Measurements from ENCODE around the gene EXD3. TPM values are rescaled to one million over a fixed set of nuclear protein-coding genes. Genes with fewer than 3 reads are reported as not detected.
A peak's percentile ranks its signal among the peaks of the same experiment; 100 is the strongest.
"Not testable (repeated sequence)": the region's sequence is repeated elsewhere in the genome, so short reads cannot be mapped to it uniquely, and the experiment has no call there.

EXD3 gene
- total RNA-seq = 9.0 TPM
- 10 to 100 TPM in 6 of 8 donors, 1 to 10 TPM in 2; 7.4 to 19.0 (median 11.8) TPM for polyA plus RNA-seq (ENCODE audit: insufficient read depth in 1 of 8, insufficient read length in 8 of 8, low replicate concordance in 1 of 8)
- long read RNA-seq, donor 1, partial matches to known transcripts = 0 of 1 reads
- long read RNA-seq, donor 1, other reads (novel, unspliced or antisense) = 0 of 1 reads
- long read RNA-seq, donor 2 = 0 reads
- long read RNA-seq, donor 3 = 0 reads
- long read RNA-seq, donor 4, partial matches to known transcripts = 0 of 2 reads
- long read RNA-seq, donor 4, other reads (novel, unspliced or antisense) = 0 of 2 reads
- long read RNA-seq, donor 5, partial matches to known transcripts = 0 of 1 reads
- long read RNA-seq, donor 5, other reads (novel, unspliced or antisense) = 0 of 1 reads
- long read RNA-seq, donor 6 = 0 reads
- long read RNA-seq, donor 7, partial matches to known transcripts = 0 of 1 reads
- long read RNA-seq, donor 7, other reads (novel, unspliced or antisense) = 0 of 1 reads
- long read RNA-seq, donor 8, partial matches to known transcripts = 0 of 1 reads
- long read RNA-seq, donor 8, other reads (novel, unspliced or antisense) = 0 of 1 reads
- long read RNA-seq, donor 9, partial matches to known transcripts = 0 of 3 reads
- long read RNA-seq, donor 9, other reads (novel, unspliced or antisense) = 0 of 3 reads
- long read RNA-seq, donor 10, partial matches to known transcripts = 0 of 1 reads
- long read RNA-seq, donor 10, other reads (novel, unspliced or antisense) = 0 of 1 reads
- long read RNA-seq, donor 11, partial matches to known transcripts = 0 of 4 reads
- long read RNA-seq, donor 11, other reads (novel, unspliced or antisense) = 0 of 4 reads

GRCh38 chr9:137422604-137423513, at the start of gene EXD3, which contains the start of gene NOXA1:
Gene EXD3 (minus strand): TSS chr9:137423162. CDS start chr9:137395357, 27,805 bp downstream.
Gene NOXA1 (plus strand): TSS chr9:137423393. CDS start chr9:137423530, 137 bp downstream.
- peaks cover 11% of the 10 kb centered on the region for H3K4me1 ChIP-seq (ENCODE audit: control insufficient read depth, insufficient read depth, low read length)
- no peaks in the 10 kb centered on the region for H3K27me3 ChIP-seq (ENCODE audit: control insufficient read depth, insufficient read depth, low read length)
- DNase-seq = peak; percentile 95
- H3K36me3 ChIP-seq (ENCODE audit: control insufficient read depth, insufficient read depth, low read length) = no peaks in the 10 kb centered on the region
- no peaks in the 10 kb centered on the region for H3K9me3 ChIP-seq (replicated peaks; ENCODE audit: control insufficient read depth, low read depth, low read length)
- under 1% methylated on average over 113 of the region's 113 CpGs for WGBS (ENCODE audit: insufficient coverage)
- no peak within 1 kb of the TSS for H3K27ac ChIP-seq (ENCODE audit: low read length)
- peak within 1 kb of the TSS; percentile 63 for H3K4me3 ChIP-seq (ENCODE audit: low read length)

- Histone ChIP-seq H3K27me3 (ENCODE audit: control insufficient read depth, insufficient read depth, low read length) (peaks cover 2% of the 10 kb centered on the region), H3K4me3 (ENCODE audit: low read length) (no peak overlapping the region), H3K27ac (ENCODE audit: low read length) (no peak overlapping the region), H3K4me1 (ENCODE audit: control insufficient read depth, insufficient read depth, low read length) (no peaks in the 10 kb centered on the region), H3K36me3 (ENCODE audit: control insufficient read depth, insufficient read depth, low read length) (no peaks in the 10 kb centered on the region), H3K9me3 (replicated peaks; ENCODE audit: control insufficient read depth, low read depth, low read length) (peaks cover 4% of the 10 kb centered on the region)
- WGBS (ENCODE audit: insufficient coverage) = no CpG with 5 or more reads among the region's 7 CpGs
- DNase-seq = no peak
Measured at GRCh38 chr9:137470785-137471184, 47.8 kb upstream of the EXD3 start.

- no peak overlapping the region for H3K27ac ChIP-seq (ENCODE audit: low read length)
- 89% methylated on average over 4 of the region's 7 CpGs for WGBS (ENCODE audit: insufficient coverage)
Measured at GRCh38 chr9:137467896-137468295, 44.9 kb upstream of the EXD3 start.

GRCh38 chr9:137467161-137467581, 44.2 kb upstream of the EXD3 start:
- no peak overlapping the region for H3K4me3 ChIP-seq (ENCODE audit: low read length)
- peaks cover 5% of the 10 kb centered on the region for H3K27me3 ChIP-seq (ENCODE audit: control insufficient read depth, insufficient read depth, low read length)
- H3K36me3 ChIP-seq (ENCODE audit: control insufficient read depth, insufficient read depth, low read length) = no peaks in the 10 kb centered on the region
- no peaks in the 10 kb centered on the region for H3K4me1 ChIP-seq (ENCODE audit: control insufficient read depth, insufficient read depth, low read length)
- H3K9me3 ChIP-seq (replicated peaks; ENCODE audit: control insufficient read depth, low read depth, low read length) = no peaks in the 10 kb centered on the region
- WGBS (ENCODE audit: insufficient coverage) = 94% methylated on average over 15 of the region's 16 CpGs
- DNase-seq = no peak
- H3K27ac ChIP-seq (ENCODE audit: low read length) = no peak overlapping the region

More at GRCh38 chr9:137467896-137468295, 44.9 kb upstream of the EXD3 start:
- H3K36me3 ChIP-seq (ENCODE audit: control insufficient read depth, insufficient read depth, low read length) = no peaks in the 10 kb centered on the region
- H3K4me3 ChIP-seq (ENCODE audit: low read length) = no peak overlapping the region
- H3K9me3 ChIP-seq (replicated peaks; ENCODE audit: control insufficient read depth, low read depth, low read length) = no peaks in the 10 kb centered on the region
- peaks cover 2% of the 10 kb centered on the region for H3K27me3 ChIP-seq (ENCODE audit: control insufficient read depth, insufficient read depth, low read length)
- H3K4me1 ChIP-seq (ENCODE audit: control insufficient read depth, insufficient read depth, low read length) = no peaks in the 10 kb centered on the region
- no peak for DNase-seq

GRCh38 chr9:137466389-137467085, 43.6 kb upstream of the EXD3 start:
- H3K9me3 ChIP-seq (replicated peaks; ENCODE audit: control insufficient read depth, low read depth, low read length); H3K36me3 ChIP-seq (ENCODE audit: control insufficient read depth, insufficient read depth, low read length); H3K27ac ChIP-seq (ENCODE audit: low read length); H3K4me3 ChIP-seq (ENCODE audit: low read length); DNase-seq; H3K4me1 ChIP-seq (ENCODE audit: control insufficient read depth, insufficient read depth, low read length): not testable (repeated sequence)
- H3K27me3 ChIP-seq (ENCODE audit: control insufficient read depth, insufficient read depth, low read length) = peaks cover 12% of the 10 kb centered on the region
- 91% methylated on average over 35 of the region's 35 CpGs for WGBS (ENCODE audit: insufficient coverage)

GRCh38 chr9:137465720-137466388, 42.9 kb upstream of the EXD3 start:
- DNase-seq = no peak
- Histone ChIP-seq H3K9me3 (replicated peaks; ENCODE audit: control insufficient read depth, low read depth, low read length) (no peaks in the 10 kb centered on the region), H3K27me3 (ENCODE audit: control insufficient read depth, insufficient read depth, low read length) (peaks cover 16% of the 10 kb centered on the region), H3K27ac (ENCODE audit: low read length) (no peak overlapping the region), H3K4me1 (ENCODE audit: control insufficient read depth, insufficient read depth, low read length) (peaks cover 5% of the 10 kb centered on the region), H3K36me3 (ENCODE audit: control insufficient read depth, insufficient read depth, low read length) (no peaks in the 10 kb centered on the region), H3K4me3 (ENCODE audit: low read length) (no peak overlapping the region)
- WGBS (ENCODE audit: insufficient coverage) = 83% methylated on average over 15 of the region's 23 CpGs

- Histone ChIP-seq H3K4me1 (ENCODE audit: control insufficient read depth, insufficient read depth, low read length) (peaks cover 5% of the 10 kb centered on the region), H3K27ac (ENCODE audit: low read length) (no peak overlapping the region), H3K36me3 (ENCODE audit: control insufficient read depth, insufficient read depth, low read length) (no peaks in the 10 kb centered on the region), H3K27me3 (ENCODE audit: control insufficient read depth, insufficient read depth, low read length) (peaks cover 16% of the 10 kb centered on the region), H3K4me3 (ENCODE audit: low read length) (no peak overlapping the region), H3K9me3 (replicated peaks; ENCODE audit: control insufficient read depth, low read depth, low read length) (no peaks in the 10 kb centered on the region)
- 78% methylated on average over 19 of the region's 23 CpGs for WGBS (ENCODE audit: insufficient coverage)
- no peak for DNase-seq
Measured at GRCh38 chr9:137465000-137465719, 42.2 kb upstream of the EXD3 start.

- Histone ChIP-seq H3K4me3 (ENCODE audit: low read length) (no peak overlapping the region), H3K4me1 (ENCODE audit: control insufficient read depth, insufficient read depth, low read length) (peaks cover 11% of the 10 kb centered on the region), H3K27me3 (ENCODE audit: control insufficient read depth, insufficient read depth, low read length) (peaks cover 14% of the 10 kb centered on the region), H3K9me3 (replicated peaks; ENCODE audit: control insufficient read depth, low read depth, low read length) (no peaks in the 10 kb centered on the region), H3K36me3 (ENCODE audit: control insufficient read depth, insufficient read depth, low read length) (no peaks in the 10 kb centered on the region), H3K27ac (ENCODE audit: low read length) (no peak overlapping the region)
- DNase-seq = no peak
- WGBS (ENCODE audit: insufficient coverage) = 90% methylated on average over 21 of the region's 28 CpGs
Measured at GRCh38 chr9:137464291-137464999, 41.5 kb upstream of the EXD3 start.
